ENCODE results near the gene CD44.
A peak's percentile ranks its signal among the peaks of the same experiment; 100 is the strongest.
"Not testable (repeated sequence)": the region's sequence is repeated elsewhere in the genome, so short reads cannot be mapped to it uniquely, and the experiment has no call there.

Gene CD44

DNA sequence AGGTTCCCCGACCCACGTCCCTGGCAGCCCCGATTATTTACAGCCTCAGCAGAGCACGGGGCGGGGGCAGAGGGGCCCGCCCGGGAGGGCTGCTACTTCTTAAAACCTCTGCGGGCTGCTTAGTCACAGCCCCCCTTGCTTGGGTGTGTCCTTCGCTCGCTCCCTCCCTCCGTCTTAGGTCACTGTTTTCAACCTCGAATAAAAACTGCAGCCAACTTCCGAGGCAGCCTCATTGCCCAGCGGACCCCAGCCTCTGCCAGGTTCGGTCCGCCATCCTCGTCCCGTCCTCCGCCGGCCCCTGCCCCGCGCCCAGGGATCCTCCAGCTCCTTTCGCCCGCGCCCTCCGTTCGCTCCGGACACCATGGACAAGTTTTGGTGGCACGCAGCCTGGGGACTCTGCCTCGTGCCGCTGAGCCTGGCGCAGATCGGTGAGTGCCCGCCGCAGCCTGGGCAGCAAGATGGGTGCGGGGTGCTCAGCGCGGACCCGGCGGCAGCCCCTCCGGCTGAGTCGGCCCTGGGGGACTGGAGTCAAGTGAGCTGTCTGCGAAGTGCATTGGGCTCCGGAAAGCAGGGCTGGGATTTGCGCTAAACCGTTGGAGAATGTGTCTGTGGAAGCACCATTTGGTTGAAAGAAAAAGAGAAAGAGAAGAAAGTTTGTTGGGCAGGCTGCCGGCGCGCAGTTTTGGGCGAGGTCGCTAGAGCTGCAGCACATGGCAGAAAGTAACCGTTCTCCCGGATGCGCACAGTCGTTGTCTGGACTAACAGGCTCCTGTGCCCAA lies at the start of gene CD44:
Gene CD44 (plus strand): TSS at position 229 of the 779 bp plus-strand sequence. CDS start 133 bp downstream, at position 362.
- DNase-seq: peak; percentile 87

DNA sequence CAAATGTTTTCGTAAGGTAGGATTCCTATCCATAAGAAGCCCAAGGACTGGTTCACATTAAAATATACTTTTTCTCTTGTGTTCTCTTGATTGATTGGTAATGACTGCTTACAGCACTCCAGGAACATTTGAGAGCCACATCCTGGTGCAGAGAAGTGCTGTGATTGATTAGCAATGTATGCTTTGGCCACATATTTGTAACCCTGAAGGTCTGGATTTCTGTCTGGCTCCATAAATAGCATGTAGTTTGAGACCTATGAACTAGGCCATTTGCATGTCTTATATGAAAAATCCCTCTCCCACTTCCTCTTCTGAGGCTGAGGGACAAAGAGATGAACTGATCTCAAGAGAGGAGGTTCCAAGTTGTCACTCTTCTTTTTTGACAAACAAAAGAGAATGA lies 49.3 kb upstream of the CD44 start:
- no peak for DNase-seq

DNA sequence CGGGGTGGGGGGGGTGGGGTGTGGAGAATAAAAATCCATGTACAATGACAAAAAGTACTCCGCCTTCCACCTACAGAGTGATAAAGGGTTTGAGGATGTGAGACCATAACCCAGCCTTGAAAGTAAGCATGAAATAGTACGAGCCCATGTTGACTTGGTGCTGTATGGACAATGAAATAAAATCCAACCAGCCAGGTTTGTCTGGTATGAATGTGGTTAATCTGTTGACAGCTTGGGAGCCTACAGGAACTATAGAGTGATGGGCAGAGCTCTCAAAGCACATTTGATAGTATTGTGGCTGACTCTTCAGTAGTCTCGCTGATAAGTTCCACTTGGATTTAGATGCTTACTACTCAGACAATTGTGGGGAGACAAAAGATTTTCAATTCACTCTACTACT lies 48.8 kb upstream of the CD44 start:
- DNase-seq: no peak

DNA sequence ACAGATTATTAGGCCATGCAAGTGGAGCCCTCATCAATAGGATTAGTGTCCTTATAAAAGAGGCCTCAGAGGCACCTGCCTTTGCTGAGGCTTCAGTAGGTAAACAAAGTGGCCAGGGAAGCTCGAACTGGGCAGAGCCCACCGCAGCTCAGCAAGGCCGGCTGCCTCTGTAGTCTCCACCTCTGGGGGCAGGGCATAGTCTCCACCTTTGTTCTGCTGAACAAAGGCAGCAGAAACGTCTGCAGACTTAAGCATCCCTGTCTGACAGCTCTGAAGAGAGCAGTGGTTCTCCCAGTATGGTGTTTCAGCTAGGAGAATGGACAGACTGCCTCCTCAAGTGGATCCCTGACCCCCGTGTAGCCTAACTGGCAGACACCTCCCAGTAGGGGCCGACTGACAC lies 48.0 kb upstream of the CD44 start:
- DNase-seq: not testable (repeated sequence)

DNA sequence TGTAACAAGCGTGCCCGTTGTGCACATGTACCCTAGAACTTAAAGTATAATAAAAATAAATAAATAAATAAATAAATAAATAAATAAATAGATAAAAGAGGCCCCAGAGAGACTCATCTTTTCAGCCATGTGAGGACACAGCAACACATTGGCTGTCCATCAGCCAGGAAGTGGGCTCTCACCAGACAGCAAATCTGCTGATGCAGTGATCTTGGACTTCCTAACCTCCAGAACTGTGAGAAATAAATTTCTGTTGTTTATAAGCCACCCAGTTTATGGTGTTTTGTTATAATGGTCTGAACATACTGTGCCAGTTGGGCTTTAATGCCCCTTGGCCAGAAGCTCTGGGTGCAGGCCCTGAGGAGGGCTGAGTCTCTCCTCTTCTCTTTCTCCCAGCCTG lies 42.2 kb upstream of the CD44 start:
- no peak for DNase-seq

DNA sequence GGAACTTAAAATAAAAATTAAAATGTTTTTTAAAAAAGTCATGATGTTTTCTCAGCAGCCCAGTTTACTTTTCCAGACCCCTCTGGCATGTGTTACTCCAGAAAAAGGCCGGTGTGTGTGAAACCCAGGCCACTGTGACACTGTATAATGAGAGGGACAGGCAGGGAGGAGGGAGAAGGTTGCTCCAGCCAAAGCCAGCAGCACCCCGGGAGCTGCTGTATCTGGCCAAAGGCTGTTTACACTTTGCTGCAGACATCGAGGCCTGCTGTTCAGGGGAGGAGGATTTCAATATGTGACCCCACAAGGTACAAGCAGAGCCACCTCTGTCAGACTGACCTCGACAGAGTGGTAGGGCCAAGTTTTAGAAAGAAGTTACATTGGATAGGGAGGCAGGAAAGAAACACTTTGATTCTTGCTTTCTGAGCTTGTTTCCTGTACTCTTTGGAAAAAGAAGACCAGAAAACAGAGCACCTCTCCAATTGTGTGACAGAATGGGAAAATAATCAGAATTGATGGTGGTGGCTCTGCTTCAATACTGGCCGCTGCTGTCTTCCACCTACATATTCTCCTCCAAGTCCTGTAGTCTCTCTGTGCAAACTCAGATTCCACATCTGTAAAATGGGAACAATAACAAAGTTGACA lies 41.0 kb upstream of the CD44 start:
- DNase-seq: no peak

DNA sequence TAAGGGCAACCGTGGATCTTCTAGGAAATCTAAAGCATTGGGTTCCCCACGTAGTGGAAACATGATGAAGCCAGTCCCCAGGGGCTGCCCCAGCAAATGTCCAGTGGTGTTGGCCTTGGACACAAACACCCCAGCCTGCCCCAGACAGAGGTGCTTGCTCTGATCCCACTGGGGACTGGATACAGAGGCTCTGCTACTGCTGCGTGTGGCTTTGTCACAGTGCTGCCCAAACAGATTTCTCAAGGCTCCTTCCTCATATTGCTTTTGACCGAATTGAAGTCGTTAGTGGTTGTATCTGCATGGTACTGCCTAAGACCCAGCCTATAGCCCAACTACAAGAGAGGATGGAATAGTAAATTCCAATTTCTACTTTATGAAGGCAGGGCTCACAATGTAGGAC lies 40.1 kb upstream of the CD44 start:
- no peak for DNase-seq

DNA sequence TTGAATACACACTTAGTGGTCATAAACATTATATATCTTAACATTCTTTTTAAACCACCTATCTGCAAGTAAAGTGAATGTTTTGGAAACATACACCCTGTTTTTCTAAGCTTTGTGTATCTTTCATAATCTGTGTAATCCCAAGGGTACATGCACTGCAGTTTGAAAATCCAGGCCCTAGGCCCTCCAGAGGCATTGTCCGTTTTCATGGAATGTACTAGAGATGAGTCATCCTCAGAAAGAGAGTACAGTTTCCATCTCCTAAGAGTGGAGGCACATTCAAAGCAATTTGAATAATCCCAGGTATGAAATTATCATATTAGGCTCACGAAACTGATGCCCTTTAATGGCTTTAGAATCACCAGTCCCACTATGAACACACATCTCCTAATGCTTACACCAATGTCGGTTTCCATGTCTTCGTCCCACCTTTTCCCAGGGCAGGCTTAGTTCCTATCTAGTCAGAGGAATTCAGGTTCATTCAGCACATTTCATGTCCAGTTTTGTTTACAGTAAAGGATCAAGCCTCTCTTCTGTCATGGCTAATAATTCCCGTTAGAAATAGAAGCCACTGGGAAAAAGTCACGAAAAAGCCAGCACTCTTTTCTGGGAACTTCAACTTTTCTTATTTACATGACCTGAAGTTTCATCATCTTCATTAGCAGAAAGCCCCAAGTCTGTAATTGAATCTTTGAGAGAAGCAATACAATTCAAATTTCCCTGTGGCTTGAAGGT lies 39.5 kb upstream of the CD44 start:
- no peak for DNase-seq

DNA sequence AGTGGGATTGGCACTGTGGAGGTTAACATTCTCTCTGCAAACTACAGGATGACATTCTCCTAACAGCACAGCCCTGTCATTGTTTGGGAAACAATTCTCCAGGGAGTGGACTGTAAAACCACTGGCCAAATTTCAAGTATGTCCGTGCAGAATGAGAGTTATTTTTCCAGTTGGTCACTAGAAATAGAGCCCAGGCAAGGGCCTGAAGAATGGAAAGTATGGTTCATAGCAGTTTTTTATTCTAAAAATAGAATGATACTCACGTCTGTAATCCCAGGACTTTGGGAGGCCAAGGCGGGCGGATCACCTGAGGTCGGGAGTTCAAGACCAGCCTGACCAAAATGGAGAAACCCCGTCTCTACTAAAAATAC lies 39.0 kb upstream of the CD44 start:
- no peak for DNase-seq

DNA sequence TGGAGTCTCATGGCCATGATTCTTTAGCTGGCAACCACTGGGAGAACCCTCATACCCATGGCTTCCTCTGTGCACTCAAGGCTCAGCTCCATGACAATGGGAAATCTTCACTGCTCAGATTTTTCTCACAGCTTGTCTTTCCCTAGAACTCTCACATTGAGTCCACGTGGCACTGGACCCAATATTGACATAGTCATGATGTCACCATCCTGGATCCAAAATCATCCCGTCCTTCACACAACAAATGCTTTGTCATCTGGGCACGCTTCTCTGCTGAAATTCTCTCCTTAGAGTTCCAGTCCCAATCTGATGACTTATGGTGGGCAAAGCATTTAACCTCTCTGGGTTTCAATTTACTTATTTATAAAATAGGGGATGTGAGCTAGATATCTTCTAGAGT lies 37.7 kb upstream of the CD44 start:
- DNase-seq: no peak

DNA sequence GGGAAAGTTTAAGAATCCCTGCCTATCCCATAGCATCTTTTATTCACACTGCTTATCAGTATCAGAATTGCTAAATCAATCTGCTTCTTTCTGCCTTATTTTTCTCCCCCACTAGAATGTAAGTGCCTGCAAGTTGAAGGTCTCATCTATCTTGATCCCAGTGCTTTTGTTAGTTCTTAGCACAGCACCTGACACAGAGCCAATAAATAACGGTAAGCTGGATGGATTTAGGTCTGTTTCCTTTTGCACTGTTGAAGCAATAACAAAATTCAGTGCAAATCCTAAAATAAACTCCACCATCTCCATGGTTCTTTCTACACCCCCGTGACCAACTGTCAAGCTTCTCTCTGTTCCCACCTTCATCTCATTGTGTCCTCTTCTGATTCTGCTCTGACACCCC lies 36.7 kb upstream of the CD44 start:
- no peak for DNase-seq

DNA sequence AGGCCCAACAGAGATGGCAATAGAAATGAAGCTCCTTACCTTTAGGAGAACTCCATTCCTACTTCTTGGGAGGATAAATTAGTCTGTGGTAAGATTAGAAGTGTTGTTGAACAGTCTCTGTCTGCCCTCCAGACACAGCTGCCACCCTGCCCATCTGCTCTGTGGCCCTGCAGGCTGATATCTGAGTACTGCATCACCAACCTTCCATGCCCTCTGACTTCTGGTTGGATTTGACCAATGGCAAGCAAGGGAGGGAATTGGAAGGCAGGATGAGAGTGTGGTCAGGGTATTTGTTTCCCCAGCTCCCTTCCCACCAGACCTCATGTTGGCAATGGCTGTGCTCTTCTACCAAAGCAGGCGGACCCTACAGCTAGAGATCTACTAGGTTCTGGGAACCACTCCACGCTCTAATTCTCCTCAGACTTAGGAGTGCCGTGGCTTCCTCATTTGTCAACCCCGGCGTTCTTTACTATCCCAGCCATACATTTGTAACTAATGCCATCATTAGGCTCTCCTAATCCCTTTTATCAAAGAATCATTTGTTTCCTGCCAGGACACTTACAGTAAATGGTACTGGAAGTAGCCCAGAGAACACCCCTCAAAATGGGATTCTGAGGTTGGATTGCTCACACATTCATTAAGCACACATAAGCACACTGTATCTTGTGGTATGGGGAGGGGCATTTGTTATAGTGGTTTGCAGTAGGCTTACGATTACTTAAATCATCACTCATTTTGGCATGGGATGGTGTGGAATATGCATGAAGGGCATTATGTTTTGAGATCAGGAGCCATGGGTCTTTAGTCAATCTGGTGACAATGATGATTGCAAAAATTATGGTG lies 35.4 kb upstream of the CD44 start:
- no peak for DNase-seq

DNA sequence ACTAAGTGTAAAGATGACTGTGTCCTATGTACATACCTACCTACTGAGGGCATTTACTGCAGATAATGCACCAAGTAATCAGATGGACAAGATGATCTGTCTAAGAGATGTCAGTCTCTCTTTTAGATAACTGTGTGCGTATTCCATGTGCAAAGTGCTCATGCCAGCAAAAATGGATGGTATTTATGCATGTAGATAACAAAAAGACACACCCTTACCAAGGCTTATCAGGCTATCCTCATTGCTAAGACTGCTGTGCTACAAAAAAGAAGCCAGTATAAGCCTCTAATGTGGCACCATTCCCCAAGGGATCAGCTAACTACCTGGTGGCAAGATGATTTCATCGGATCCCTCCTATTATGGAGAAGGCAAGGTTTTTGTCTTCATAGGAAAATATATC lies 34.3 kb upstream of the CD44 start:
- no peak for DNase-seq

DNA sequence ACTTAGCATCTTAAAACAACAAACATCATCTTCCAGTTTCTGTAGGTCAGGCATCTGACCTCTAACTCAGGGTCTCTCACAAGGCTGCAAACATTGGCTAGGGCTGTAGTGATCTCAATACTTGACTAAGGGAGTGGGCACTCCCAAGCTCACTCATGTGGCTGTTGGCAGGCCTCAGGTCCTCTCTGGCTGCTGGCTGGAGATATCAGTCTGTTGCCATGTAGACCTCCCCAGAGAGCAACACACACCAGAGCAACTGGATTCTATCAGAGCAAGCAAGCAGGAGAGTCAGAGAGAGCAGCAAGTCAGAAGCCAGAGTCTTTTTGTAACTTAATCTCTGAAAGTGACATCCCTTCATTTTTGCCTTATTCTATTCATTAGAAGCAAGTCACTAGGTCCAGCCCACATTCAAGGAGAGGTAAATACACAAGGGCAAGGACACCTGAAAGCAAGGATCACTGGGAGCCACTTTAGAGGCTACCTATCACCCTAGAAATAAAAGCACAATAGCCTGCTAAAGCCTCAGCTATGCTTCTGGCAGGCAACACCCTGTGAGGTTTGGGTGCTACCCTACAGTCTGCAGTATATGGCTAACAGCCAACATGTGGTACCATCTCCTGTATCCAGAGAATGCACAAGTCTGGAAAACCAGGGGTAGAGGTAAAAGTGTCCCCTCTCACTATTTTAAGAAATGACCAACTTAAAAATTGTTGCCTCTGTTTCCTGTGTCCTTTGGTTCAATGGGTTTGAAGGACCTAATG lies 33.5 kb upstream of the CD44 start:
- DNase-seq: no peak

DNA sequence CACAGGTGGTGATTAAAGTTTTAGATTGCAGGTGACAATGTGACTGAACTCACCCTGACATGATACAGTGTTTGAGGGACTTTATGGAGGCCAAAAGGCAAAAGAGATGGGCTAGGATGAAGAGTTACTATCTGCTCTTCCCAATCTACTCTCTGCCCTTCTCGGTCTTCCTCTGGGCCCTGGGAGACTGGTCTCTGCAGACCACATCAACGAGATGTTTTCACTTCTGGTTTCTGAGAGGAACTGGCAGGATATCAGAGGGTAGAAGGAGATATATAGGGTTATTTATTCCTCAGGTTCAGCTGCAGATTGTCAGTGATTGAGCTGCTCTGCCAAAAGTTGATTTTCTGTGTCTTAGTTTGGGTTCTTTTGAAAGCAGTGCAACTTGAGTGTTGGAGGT lies 32.4 kb upstream of the CD44 start:
- no peak for DNase-seq

DNA sequence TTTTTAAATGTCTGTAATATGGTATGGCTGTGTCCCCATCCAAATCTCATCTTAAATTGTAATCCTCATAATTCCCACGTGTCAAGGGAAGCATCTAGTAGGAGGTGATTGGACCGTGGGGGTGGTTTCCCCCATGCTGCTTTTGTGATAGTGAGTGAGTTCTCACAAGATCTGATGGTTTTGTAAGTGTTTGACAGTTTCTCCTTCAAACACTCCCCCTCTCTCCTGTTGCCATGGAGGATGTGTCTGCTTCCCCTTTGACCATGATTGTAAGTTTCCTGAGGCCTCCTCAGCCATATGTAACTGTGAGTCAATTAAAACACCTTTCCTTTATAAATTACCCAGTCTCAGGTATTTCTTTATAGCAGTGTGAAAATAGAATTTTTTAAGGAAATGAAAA lies 31.1 kb upstream of the CD44 start:
- DNase-seq: no peak

DNA sequence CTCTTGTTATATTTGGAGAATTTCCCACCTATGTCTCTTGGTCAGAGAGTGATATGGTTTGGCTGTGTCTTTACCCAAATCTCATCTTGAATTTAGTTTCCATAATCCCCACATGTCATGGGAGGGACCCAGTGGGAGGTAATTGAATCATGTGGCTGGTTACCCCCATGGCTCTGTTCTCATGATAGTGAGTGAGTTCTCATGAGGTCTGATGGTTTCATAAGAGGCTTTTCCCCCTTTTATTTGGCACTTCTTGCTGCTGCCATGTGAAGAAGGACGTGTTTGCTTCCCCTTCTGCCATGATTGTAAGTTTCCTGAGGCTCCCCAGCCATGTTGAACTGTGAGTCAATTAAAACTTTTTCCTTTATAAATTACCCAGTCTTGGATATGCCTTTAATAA lies 30.6 kb upstream of the CD44 start:
- not testable (repeated sequence) for DNase-seq

DNA sequence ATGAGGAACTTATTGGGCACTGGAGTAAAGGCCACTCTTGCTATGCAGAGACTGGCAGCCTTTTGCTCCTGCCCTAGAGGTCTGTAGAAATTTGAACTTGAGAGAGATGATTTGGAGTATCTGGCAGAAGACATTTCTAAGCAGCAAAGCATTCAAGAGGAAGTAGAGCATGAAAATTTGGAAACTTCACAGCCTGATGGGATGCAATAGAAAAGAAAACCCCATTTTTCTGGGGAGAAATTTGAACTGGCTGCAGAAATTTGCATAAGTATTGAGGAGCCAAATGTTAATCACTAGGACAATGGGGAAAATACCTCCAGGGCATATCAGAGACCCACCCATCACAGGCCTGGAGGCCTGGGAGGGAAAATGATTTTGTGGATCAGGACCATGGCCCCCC lies 29.9 kb upstream of the CD44 start:
- no peak for DNase-seq

DNA sequence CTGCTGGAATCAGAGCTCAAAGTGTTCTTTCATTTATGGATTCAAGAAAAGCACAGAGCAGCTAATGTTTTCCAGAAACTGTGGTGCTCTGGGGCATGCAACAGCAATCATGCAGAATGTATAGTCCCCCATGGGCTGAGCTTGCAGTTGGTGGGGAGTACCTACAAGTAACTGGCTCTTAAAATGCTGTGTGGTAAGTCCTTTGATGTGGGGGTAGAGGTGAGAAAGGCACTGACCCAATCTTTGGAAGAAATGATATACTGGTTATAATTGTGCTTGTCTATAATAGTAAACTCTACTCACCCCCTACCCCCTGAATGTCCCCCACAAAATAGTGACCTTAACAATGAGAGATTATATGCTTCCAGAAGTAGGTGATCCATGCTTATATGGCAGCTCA lies 29.1 kb upstream of the CD44 start:
- no peak for DNase-seq

DNA sequence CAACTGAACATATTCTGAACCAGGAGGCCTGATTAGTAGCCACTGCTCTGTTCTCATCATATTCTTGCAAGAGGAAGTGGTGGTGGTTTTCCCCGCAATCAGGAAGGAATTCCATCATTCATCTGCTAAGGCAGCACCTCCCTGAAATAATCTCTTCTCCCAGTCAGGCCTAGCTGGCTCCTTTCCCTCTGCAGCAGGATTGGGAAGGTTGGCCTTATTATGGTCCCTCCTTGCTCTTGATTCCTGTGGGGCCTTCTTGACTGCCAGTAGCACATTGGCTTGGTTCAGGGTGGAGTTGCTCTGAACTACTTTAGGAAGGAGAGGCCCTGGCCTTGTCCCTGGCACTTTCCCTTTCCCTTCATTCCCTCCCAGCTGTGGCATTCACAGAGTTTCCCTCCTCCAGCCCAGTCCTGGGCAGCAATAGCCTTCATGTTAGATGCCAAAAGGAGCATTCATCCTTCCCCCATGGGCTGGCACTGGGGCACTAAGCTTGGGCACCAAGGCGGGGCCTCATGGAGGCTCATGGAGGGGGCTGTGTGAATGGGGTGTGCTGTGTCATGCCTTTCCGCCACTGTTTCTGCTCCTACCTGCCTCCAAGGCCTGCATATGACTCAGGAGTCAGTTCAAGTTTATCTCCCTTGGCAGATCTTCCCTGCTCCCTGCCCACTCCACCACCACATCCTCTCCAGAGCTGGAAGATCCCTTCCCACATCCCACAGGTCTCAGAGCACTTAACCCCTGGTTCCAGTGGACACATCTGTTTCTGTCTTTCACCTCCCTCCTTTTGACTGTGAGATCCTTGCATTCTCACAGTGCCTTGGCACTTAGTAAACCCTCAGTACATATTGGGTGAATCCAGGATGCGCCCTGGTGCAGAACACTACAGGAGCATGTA lies 27.6 kb upstream of the CD44 start:
- DNase-seq: no peak

Data from activated CD8-positive, alpha-beta memory T cell treated with anti-CD3 and anti-CD28 coated beads for 24 hours (primary cell).